ENCODE data around the gene RAB28.

DNA sequence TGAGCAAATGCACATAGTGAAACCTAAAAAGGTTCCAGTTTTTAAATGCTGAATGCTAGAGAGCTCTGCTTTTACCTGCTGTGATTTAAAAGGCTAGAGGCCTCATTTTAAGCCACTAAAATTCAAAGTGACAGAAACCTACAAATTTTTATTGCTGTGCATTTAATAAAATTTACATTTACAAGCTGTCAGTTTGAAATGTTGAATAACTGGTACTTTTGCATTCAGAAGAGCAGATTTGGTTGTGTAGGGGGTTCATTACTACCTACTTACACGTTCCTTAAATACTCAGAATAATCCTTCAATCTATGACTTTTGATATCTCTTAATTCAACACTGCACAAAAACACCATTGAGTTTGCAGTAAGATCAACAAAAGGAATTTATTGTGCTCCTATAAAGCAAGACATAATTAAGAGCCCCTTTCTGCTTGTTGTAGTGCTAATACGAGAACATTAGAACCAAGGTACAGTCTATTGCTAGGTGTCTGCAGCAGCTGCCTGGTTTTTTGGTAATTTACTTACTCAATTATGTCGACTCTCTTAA, 32.2 kb upstream of the RAB28 start:
- TF ChIP-seq, protein P1, sequence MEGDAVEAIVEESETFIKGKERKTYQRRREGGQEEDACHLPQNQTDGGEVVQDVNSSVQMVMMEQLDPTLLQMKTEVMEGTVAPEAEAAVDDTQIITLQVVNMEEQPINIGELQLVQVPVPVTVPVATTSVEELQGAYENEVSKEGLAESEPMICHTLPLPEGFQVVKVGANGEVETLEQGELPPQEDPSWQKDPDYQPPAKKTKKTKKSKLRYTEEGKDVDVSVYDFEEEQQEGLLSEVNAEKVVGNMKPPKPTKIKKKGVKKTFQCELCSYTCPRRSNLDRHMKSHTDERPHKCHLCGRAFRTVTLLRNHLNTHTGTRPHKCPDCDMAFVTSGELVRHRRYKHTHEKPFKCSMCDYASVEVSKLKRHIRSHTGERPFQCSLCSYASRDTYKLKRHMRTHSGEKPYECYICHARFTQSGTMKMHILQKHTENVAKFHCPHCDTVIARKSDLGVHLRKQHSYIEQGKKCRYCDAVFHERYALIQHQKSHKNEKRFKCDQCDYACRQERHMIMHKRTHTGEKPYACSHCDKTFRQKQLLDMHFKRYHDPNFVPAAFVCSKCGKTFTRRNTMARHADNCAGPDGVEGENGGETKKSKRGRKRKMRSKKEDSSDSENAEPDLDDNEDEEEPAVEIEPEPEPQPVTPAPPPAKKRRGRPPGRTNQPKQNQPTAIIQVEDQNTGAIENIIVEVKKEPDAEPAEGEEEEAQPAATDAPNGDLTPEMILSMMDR (IDR thresholded peaks at IDR 0.05; ENCODE audit: control extremely low read depth in 1 of 3, insufficient read depth in 1 of 3, low read depth in 1 of 3, low read length in 3 of 3), result no peak
- TF ChIP-seq NRF1 (IDR thresholded peaks at IDR 0.05; ENCODE audit: low read depth, low read length), result no peak
- no peak for TF ChIP-seq TCF12 (IDR thresholded peaks at IDR 0.05; ENCODE audit: low read depth, low read length)

Measured in H1 (cell line).